Neural crest cell (in vitro differentiated cells): Measurements from ENCODE around the gene WNT7A. TPM values are rescaled to one million over a fixed set of nuclear protein-coding genes. Genes with fewer than 3 reads are reported as not detected.
"Not testable (repeated sequence)": the region's sequence is repeated elsewhere in the genome, so short reads cannot be mapped to it uniquely, and the experiment has no call there.

Experiments
- DNase-seq: peaks from one replicate; pipeline ENCODE4 v3.0.0; 2021; ENCODE audit warnings: low read depth, mixed read lengths, low spot score
- H3K27ac Mint-ChIP-seq: one replicate; pipeline ENCODE4 v1.8.0; 2021; ENCODE audit warnings: mild to moderate bottlenecking, mixed read lengths; ENCODE audit not compliant: unreplicated experiment
- H3K27me3 Mint-ChIP-seq: 2 replicates; pipeline ENCODE4 v1.8.0; 2021; ENCODE audit warnings: low read depth, mild to moderate bottlenecking, mixed read lengths
- H3K36me3 Mint-ChIP-seq: 2 replicates; pipeline ENCODE4 v1.8.0; 2021; ENCODE audit warnings: low read depth, mild to moderate bottlenecking, mixed read lengths
- H3K4me1 Mint-ChIP-seq: 2 replicates; pipeline ENCODE4 v1.8.0; 2021; ENCODE audit warnings: mixed read lengths
- H3K4me3 Mint-ChIP-seq: one replicate; pipeline ENCODE4 v1.8.0; 2021; ENCODE audit warnings: mild to moderate bottlenecking, mixed read lengths
- H3K9me3 Mint-ChIP-seq: 2 replicates; pipeline ENCODE4 v1.8.0; 2021; ENCODE audit warnings: mixed read lengths
- CTCF ChIP-seq: fragments of 200-600 bp; sonication (generic); conservative IDR thresholded peaks from 2 replicates; pipeline ENCODE4 v1.5.0; 2021; ENCODE audit warnings: antibody characterized with exemption, mild to moderate bottlenecking
- long read RNA-seq: library from polyadenylated mRNA; unstranded; transcript quantifications from one replicate; pipeline ENCODE4 v2.0.0, GENCODE V29; 2020
- total RNA-seq: library from RNA; stranded (reverse); gene quantifications from 2 replicates; pipeline ENCODE4 v1.2.1, GENCODE V29; 2021

WNT7A gene
- total RNA-seq = 8.4 and 9.8 TPM in 2 replicates
- long read RNA-seq, partial matches to known transcripts = 0 of 1 reads
- long read RNA-seq, other reads (novel, unspliced or antisense) = 1 of 1 reads

- peaks cover 18% of the 10 kb centered on the region for H3K4me1 Mint-ChIP-seq
- no peaks in the 10 kb centered on the region for H3K9me3 Mint-ChIP-seq
- H3K4me3 Mint-ChIP-seq = peak within 1 kb of the TSS; percentile 86
- peaks cover 89% of the 10 kb centered on the region for H3K27me3 Mint-ChIP-seq
- H3K36me3 Mint-ChIP-seq = peaks cover 3% of the 10 kb centered on the region
- no peak within 1 kb of the TSS for H3K27ac Mint-ChIP-seq
- peak; percentile 91 for TF ChIP-seq CTCF
- DNase-seq = peak; percentile 70
These were observed at the start of gene WNT7A for GRCh38 chr3:13879946-13880810. TSS of gene WNT7A (minus strand) at chr3:13880071. CDS start at chr3:13879816, 255 bp downstream.

GRCh38 chr3:13928741-13929140, 48.9 kb upstream of the WNT7A start:
- not testable (repeated sequence) for H3K36me3 Mint-ChIP-seq, DNase-seq, H3K9me3 Mint-ChIP-seq, H3K4me1 Mint-ChIP-seq, H3K27ac Mint-ChIP-seq, H3K4me3 Mint-ChIP-seq
- peaks cover 26% of the 10 kb centered on the region for H3K27me3 Mint-ChIP-seq

GRCh38 chr3:13927295-13927694, 47.4 kb upstream of the WNT7A start:
- no peak overlapping the region for H3K4me3 Mint-ChIP-seq
- DNase-seq = no peak
- peaks cover 3% of the 10 kb centered on the region for H3K36me3 Mint-ChIP-seq
- peaks cover 26% of the 10 kb centered on the region for H3K27me3 Mint-ChIP-seq
- no peaks in the 10 kb centered on the region for H3K4me1 Mint-ChIP-seq
- peak; percentile 24 for TF ChIP-seq CTCF
- H3K9me3 Mint-ChIP-seq = peaks cover 10% of the 10 kb centered on the region
- H3K27ac Mint-ChIP-seq = no peak overlapping the region

- no peak for DNase-seq
These were observed 36.5 kb upstream of the WNT7A start for GRCh38 chr3:13916375-13916774.

GRCh38 chr3:13902648-13903238, 22.9 kb upstream of the WNT7A start:
- no peak for DNase-seq
- no peak for TF ChIP-seq CTCF
- Mint-ChIP-seq H3K9me3 (peaks cover 44% of the 10 kb centered on the region), H3K4me3 (no peak overlapping the region), H3K27ac (no peak overlapping the region), H3K27me3 (peaks cover 25% of the 10 kb centered on the region), H3K4me1 (no peaks in the 10 kb centered on the region), H3K36me3 (peaks cover 9% of the 10 kb centered on the region)

More at GRCh38 chr3:13916375-13916774, 36.5 kb upstream of the WNT7A start:
- Mint-ChIP-seq H3K27ac (no peak overlapping the region), H3K4me3 (no peak overlapping the region), H3K9me3 (peaks cover 23% of the 10 kb centered on the region), H3K27me3 (peaks cover 45% of the 10 kb centered on the region), H3K36me3 (peaks cover 5% of the 10 kb centered on the region), H3K4me1 (no peaks in the 10 kb centered on the region)
- TF ChIP-seq CTCF = no peak
